ENCODE data around the gene WWTR1.

- TF ChIP-seq CTCF (conservative IDR thresholded peaks at IDR 0.05; ENCODE audit: low read depth, low read length) (no peak), USF2 (IDR thresholded peaks at IDR 0.05; ENCODE audit: low read depth, low read length) (no peak), ELK1 (IDR thresholded peaks at IDR 0.05; ENCODE audit: borderline replicate concordance, low read depth, low read length) (no peak), POLR2A (IDR thresholded peaks at IDR 0.05; ENCODE audit: low read depth, low read length) (no peak), MAZ (IDR thresholded peaks at IDR 0.05; ENCODE audit: borderline replicate concordance, low read depth, low read length) (0 out of 2 replicates have a peak, but pooled peaks have one; percentile 13)
Measured at GRCh38 chr3:149620291-149621020, 37.4 kb downstream of the WWTR1 start.

Data from IMR-90 (cell line).